Testis (tissue), 3 donors: ENCODE data around the gene MRPL55. TPM values are rescaled to one million over a fixed set of nuclear protein-coding genes. Genes with fewer than 3 reads are reported as not detected.
A peak's percentile ranks its signal among the peaks of the same experiment; 100 is the strongest.

Experiments used
- DNase-seq: peaks from one replicate; pipeline ENCODE4 v3.0.0-alpha.2; 2019
- H3K27ac ChIP-seq, 2 donors: fragments of 200-600 bp; sonication (generic); one replicate each; pipeline ENCODE4 v1.5.1; 2019
- H3K27me3 ChIP-seq: fragments of 200-600 bp; sonication (generic); one replicate; pipeline ENCODE4 v1.5.1; 2019
- H3K36me3 ChIP-seq: fragments of 200-600 bp; sonication (generic); one replicate; pipeline ENCODE4 v1.5.1; 2017; ENCODE audit warnings: low read depth; ENCODE audit errors: missing control alignments
- H3K4me1 ChIP-seq: fragments of 200-600 bp; sonication (generic); one replicate; pipeline ENCODE4 v1.5.1; 2019
- H3K4me3 ChIP-seq, 2 donors: fragments of 200-600 bp; sonication (generic); one replicate each; pipeline ENCODE4 v1.5.1; 2017 to 2019
- H3K9me3 ChIP-seq: fragments of 200-600 bp; sonication (generic); one replicate; pipeline ENCODE4 v1.5.1; 2017
- CTCF ChIP-seq, 3 experiments: fragments of 450-650 bp in 2 of 3; fragments of 200-600 bp in 1 of 3; sonication (generic) in 1 of 3; IDR thresholded peaks; one replicate each; pipeline ENCODE4 v1.5.1; 2016 to 2019; ENCODE audit warnings: antibody characterized with exemption in 3 of 3, mild to moderate bottlenecking in 2 of 3, moderate library complexity in 1 of 3
- POLR2A ChIP-seq: fragments of 450-650 bp; IDR thresholded peaks from one replicate; pipeline ENCODE4 v1.6.1; 2017; ENCODE audit warnings: antibody characterized with exemption, mild to moderate bottlenecking, moderate library complexity
- WGBS, 2 donors: methylation state at CpG; one replicate each; pipeline ENCODE4 v1.1.5; 2018; 5-methylcytosine and 5-hydroxymethylcytosine counted together
- intact Hi-C: fragments of 100-400 bp; cut with DNase I; formaldehyde crosslinking; loops from one replicate; pipeline ENCODE4 v1.15.1; 2023; ENCODE audit warnings: low total_unique reads
- polyA plus RNA-seq: library from polyadenylated mRNA; stranded (reverse); fragments of 350-450 nt; fragmentation: Illumina TruSeq; extraction: RNeasy Lipid Tissue Mini Kit (QIAGEN cat#74804); gene quantifications from one replicate; pipeline ENCODE4 v1.2.3, GENCODE V29; 2014; ENCODE audit warnings: low read depth, low replicate concordance; ENCODE audit not compliant: insufficient read depth
- total RNA-seq, 2 donors: library from RNA; depleted of rRNA; stranded (reverse); fragments of >200 nt; gene quantifications; one replicate each; pipeline ENCODE4 v1.2.3, GENCODE V29; 2016

Gene MRPL55
- total and polyA plus RNA-seq, 3 donors from 2014 or later, result 63.1 to 121 (median 102) TPM

GRCh38 chr1:228089519-228090380, 19.3 kb downstream of the MRPL55 start:
- intact Hi-C loops, result no loop called here
- TF ChIP-seq POLR2A (no peak), CTCF (IDR thresholded peaks at IDR 0.05) (no peak)
- no peak overlapping the region for H3K4me3 ChIP-seq
- 64 to 73% methylated on average over 5 to 12 of the region's 12 CpGs for WGBS, 2 donors
- H3K4me1 ChIP-seq, result peaks cover 55% of the 10 kb centered on the region
- no peaks in the 10 kb centered on the region for H3K36me3 ChIP-seq
- H3K27me3 ChIP-seq, result no peaks in the 10 kb centered on the region
- H3K9me3 ChIP-seq, result no peaks in the 10 kb centered on the region
- H3K27ac ChIP-seq, result no peak overlapping the region
- DNase-seq, result no peak

DNA sequence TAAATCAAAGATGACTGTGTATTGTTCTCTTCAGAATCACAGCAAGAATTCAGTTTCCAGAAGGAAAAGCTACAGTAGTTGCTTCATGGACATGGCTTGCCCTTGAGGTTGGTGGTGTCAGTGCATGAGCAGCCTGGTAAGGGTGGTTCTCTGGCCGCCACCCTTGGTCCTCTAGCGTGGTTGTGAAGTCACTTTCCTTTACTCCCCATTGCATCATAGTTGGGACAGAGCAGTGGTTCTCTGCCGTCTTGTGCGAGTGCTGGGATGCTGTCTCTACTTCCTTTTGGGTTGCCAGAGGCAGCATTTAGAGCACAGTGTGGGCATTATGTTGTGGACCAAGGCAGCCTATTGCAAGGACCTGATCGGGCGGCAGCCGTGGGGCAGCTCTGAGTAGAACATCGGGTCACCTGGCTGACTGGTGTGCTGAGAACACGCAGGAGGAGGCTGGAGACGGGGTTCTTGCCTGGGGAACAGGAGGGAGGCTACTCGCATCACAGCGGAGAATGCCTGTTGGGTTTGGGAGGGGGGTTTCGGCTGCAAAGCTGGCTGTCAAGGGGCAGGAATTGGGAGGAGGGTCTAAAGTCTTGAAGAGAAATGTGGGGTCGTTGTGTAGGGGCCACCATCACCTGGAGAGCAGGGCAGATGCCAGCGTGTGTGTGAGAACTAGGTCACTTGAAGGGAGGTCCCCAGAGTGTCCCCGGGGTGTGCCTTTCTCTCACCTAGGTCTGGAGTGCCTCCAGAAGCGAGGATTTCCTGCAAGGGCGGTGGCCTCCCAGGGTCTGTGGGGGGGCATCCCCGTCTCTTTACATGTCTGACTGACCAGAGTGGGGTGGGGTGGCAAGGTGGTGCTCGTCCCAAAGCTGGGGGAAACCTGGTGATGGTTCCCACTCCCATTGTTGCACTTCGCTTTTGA, 20.3 kb downstream of the MRPL55 start:
- Histone ChIP-seq H3K36me3 (no peaks in the 10 kb centered on the region), H3K27ac (no peak overlapping the region), H3K4me3 (no peak overlapping the region), H3K27me3 (no peaks in the 10 kb centered on the region), H3K4me1 (peaks cover 63% of the 10 kb centered on the region), H3K9me3 (no peaks in the 10 kb centered on the region)
- 72 to 84% methylated on average over 17 to 21 of the region's 21 CpGs for WGBS, 2 donors
- no peak for DNase-seq
- TF ChIP-seq POLR2A (no peak), CTCF (IDR thresholded peaks at IDR 0.05) (no peak)
- intact Hi-C loops, result no loop called here

GRCh38 chr1:228087771-228088251, 21.3 kb downstream of the MRPL55 start:
- Histone ChIP-seq H3K36me3 (no peaks in the 10 kb centered on the region), H3K27me3 (no peaks in the 10 kb centered on the region), H3K27ac (no peak overlapping the region), H3K4me1 (peaks cover 63% of the 10 kb centered on the region), H3K9me3 (no peaks in the 10 kb centered on the region), H3K4me3 (no peak overlapping the region)
- no peak for TF ChIP-seq POLR2A
- no peak for TF ChIP-seq CTCF (IDR thresholded peaks at IDR 0.05)
- WGBS, 2 donors, result 47 to 65% methylated on average over 7 of the region's 7 CpGs
- intact Hi-C loops, result no loop called here
- DNase-seq, result peak; percentile 38

GRCh38 chr1:228085287-228085951, 23.7 kb downstream of the MRPL55 start:
- Histone ChIP-seq H3K36me3 (no peaks in the 10 kb centered on the region), H3K4me1 (peaks cover 68% of the 10 kb centered on the region), H3K27me3 (no peaks in the 10 kb centered on the region), H3K9me3 (no peaks in the 10 kb centered on the region), H3K27ac (peak overlapping the region in 1 of 2 donors; percentile 46), H3K4me3 (no peak overlapping the region)
- intact Hi-C loops, result no loop called here
- no peak for DNase-seq
- WGBS, 2 donors, result 36 to 44% methylated on average over 6 of the region's 6 CpGs
- no peak for TF ChIP-seq CTCF (IDR thresholded peaks at IDR 0.05)
- no peak for TF ChIP-seq POLR2A
